ENCODE data around the gene ELF2. TPM values are rescaled to one million over a fixed set of nuclear protein-coding genes. Genes with fewer than 3 reads are reported as not detected.
"Not testable (repeated sequence)": the region's sequence is repeated elsewhere in the genome, so short reads cannot be mapped to it uniquely, and the experiment has no call there.

ELF2 gene
- total RNA-seq, 2 experiments from 2014 or later = 25.1 to 25.6 TPM

- CTCF ChIA-PET = no interaction called here
- Mint-ChIP-seq H3K9me3 (no peaks in the 10 kb centered on the region), H3K4me3 (no peak overlapping the region), H3K4me1 (ENCODE audit: low read depth) (no peaks in the 10 kb centered on the region), H3K36me3 (ENCODE audit: low read depth) (no peaks in the 10 kb centered on the region), H3K27ac (no peak overlapping the region), H3K27me3 (ENCODE audit: low read depth) (no peaks in the 10 kb centered on the region)
- no peak for DNase-seq
- intact Hi-C loops (cut with micrococcal nuclease) = no loop called here
These were observed 30.9 kb upstream of the ELF2 start for GRCh38 chr4:139207873-139208403.

GRCh38 chr4:139207247-139207646 is 30.2 kb upstream of the ELF2 start:
- intact Hi-C loops (cut with micrococcal nuclease) = no loop called here

GRCh38 chr4:139202991-139203390 is 26.0 kb upstream of the ELF2 start:
- Mint-ChIP-seq H3K27me3 (ENCODE audit: low read depth) (no peaks in the 10 kb centered on the region), H3K36me3 (ENCODE audit: low read depth) (no peaks in the 10 kb centered on the region), H3K9me3 (no peaks in the 10 kb centered on the region), H3K4me3 (no peak overlapping the region), H3K27ac (no peak overlapping the region), H3K4me1 (ENCODE audit: low read depth) (no peaks in the 10 kb centered on the region)
- intact Hi-C loops (cut with micrococcal nuclease) = no loop called here
- CTCF ChIA-PET = interaction anchor here (0.6 kb wide), 1 partner anchor 39 kb away, joined by 3 read pairs; no protein-coding TSS in a partner anchor
- no peak for DNase-seq

More at GRCh38 chr4:139207247-139207646, 30.2 kb upstream of the ELF2 start:
- Mint-ChIP-seq H3K36me3 (ENCODE audit: low read depth) (no peaks in the 10 kb centered on the region), H3K27me3 (ENCODE audit: low read depth) (no peaks in the 10 kb centered on the region), H3K4me3 (no peak overlapping the region), H3K4me1 (ENCODE audit: low read depth) (no peaks in the 10 kb centered on the region), H3K9me3 (no peaks in the 10 kb centered on the region), H3K27ac (no peak overlapping the region)
- no peak for DNase-seq
- CTCF ChIA-PET = no interaction called here

GRCh38 chr4:139200506-139200905 is 23.5 kb upstream of the ELF2 start:
- no peak for DNase-seq
- intact Hi-C loops (cut with micrococcal nuclease) = no loop called here
- H3K4me3 Mint-ChIP-seq = no peak overlapping the region
- no peaks in the 10 kb centered on the region for H3K36me3 Mint-ChIP-seq (ENCODE audit: low read depth)
- no peaks in the 10 kb centered on the region for H3K27me3 Mint-ChIP-seq (ENCODE audit: low read depth)
- H3K27ac Mint-ChIP-seq = no peak overlapping the region
- no peaks in the 10 kb centered on the region for H3K9me3 Mint-ChIP-seq
- CTCF ChIA-PET = no interaction called here
- no peaks in the 10 kb centered on the region for H3K4me1 Mint-ChIP-seq (ENCODE audit: low read depth)

- Mint-ChIP-seq H3K27ac (no peak overlapping the region), H3K27me3 (ENCODE audit: low read depth) (no peaks in the 10 kb centered on the region)
- CTCF ChIA-PET = no interaction called here
These were observed 23.1 kb upstream of the ELF2 start for GRCh38 chr4:139200102-139200501.

GRCh38 chr4:139197214-139197613 is 20.2 kb upstream of the ELF2 start:
- H3K27me3 Mint-ChIP-seq (ENCODE audit: low read depth); H3K9me3 Mint-ChIP-seq; intact Hi-C loops (cut with micrococcal nuclease); DNase-seq; H3K4me3 Mint-ChIP-seq; H3K27ac Mint-ChIP-seq; H3K4me1 Mint-ChIP-seq (ENCODE audit: low read depth); H3K36me3 Mint-ChIP-seq (ENCODE audit: low read depth): not testable (repeated sequence)
- CTCF ChIA-PET = interaction anchor here (0.7 to 1.0 kb wide), 3 partner anchors 18 to 260 kb away, joined by 3 to 5 read pairs (median 4); no protein-coding TSS in a partner anchor

More at GRCh38 chr4:139200102-139200501, 23.1 kb upstream of the ELF2 start:
- Mint-ChIP-seq H3K36me3 (ENCODE audit: low read depth) (no peaks in the 10 kb centered on the region), H3K9me3 (no peaks in the 10 kb centered on the region), H3K4me1 (ENCODE audit: low read depth) (no peaks in the 10 kb centered on the region), H3K4me3 (no peak overlapping the region)
- intact Hi-C loops (cut with micrococcal nuclease) = no loop called here
- no peak for DNase-seq

GRCh38 chr4:139196462-139196861 is 19.4 kb upstream of the ELF2 start:
- Mint-ChIP-seq H3K27ac (no peak overlapping the region), H3K4me1 (ENCODE audit: low read depth) (no peaks in the 10 kb centered on the region), H3K9me3 (no peaks in the 10 kb centered on the region), H3K27me3 (ENCODE audit: low read depth) (no peaks in the 10 kb centered on the region), H3K4me3 (no peak overlapping the region), H3K36me3 (ENCODE audit: low read depth) (no peaks in the 10 kb centered on the region)
- CTCF ChIA-PET = interaction anchor here (1.0 kb wide), 1 partner anchor 98 kb away, joined by 4 read pairs; no protein-coding TSS in a partner anchor
- intact Hi-C loops (cut with micrococcal nuclease) = no loop called here
- DNase-seq = no peak

GRCh38 chr4:139191373-139191772 is 14.4 kb upstream of the ELF2 start:
- no peaks in the 10 kb centered on the region for H3K27me3 Mint-ChIP-seq (ENCODE audit: low read depth)
- H3K4me1 Mint-ChIP-seq (ENCODE audit: low read depth) = peaks cover 3% of the 10 kb centered on the region
- H3K27ac Mint-ChIP-seq = no peak overlapping the region
- H3K4me3 Mint-ChIP-seq = no peak overlapping the region
- H3K36me3 Mint-ChIP-seq (ENCODE audit: low read depth) = no peaks in the 10 kb centered on the region
- H3K9me3 Mint-ChIP-seq = no peaks in the 10 kb centered on the region
- CTCF ChIA-PET = interaction anchor here (0.9 to 1.4 kb wide), 3 partner anchors 11 to 161 kb away, joined by 3 to 4 read pairs (median 3); no protein-coding TSS in a partner anchor
- no peak for DNase-seq
- intact Hi-C loops (cut with micrococcal nuclease) = no loop called here

GRCh38 chr4:139189972-139190371 is 13.0 kb upstream of the ELF2 start:
- DNase-seq = no peak
- H3K27ac Mint-ChIP-seq = no peak overlapping the region

GRCh38 chr4:139189417-139189749 is 12.4 kb upstream of the ELF2 start:
- H3K4me1 Mint-ChIP-seq (ENCODE audit: low read depth) = peaks cover 3% of the 10 kb centered on the region
- CTCF ChIA-PET = interaction anchor here (0.6 to 1.6 kb wide), 2 partner anchors 107 to 596 kb away, joined by 5 to 6 read pairs; no protein-coding TSS in a partner anchor
- H3K27ac Mint-ChIP-seq = no peak overlapping the region
- H3K9me3 Mint-ChIP-seq = no peaks in the 10 kb centered on the region
- no peaks in the 10 kb centered on the region for H3K36me3 Mint-ChIP-seq (ENCODE audit: low read depth)
- DNase-seq = no peak
- intact Hi-C loops (cut with micrococcal nuclease) = no loop called here
- no peak overlapping the region for H3K4me3 Mint-ChIP-seq
- H3K27me3 Mint-ChIP-seq (ENCODE audit: low read depth) = no peaks in the 10 kb centered on the region

More at GRCh38 chr4:139189972-139190371, 13.0 kb upstream of the ELF2 start:
- Mint-ChIP-seq H3K4me3 (no peak overlapping the region), H3K27me3 (ENCODE audit: low read depth) (no peaks in the 10 kb centered on the region), H3K9me3 (no peaks in the 10 kb centered on the region), H3K4me1 (ENCODE audit: low read depth) (peaks cover 3% of the 10 kb centered on the region), H3K36me3 (ENCODE audit: low read depth) (no peaks in the 10 kb centered on the region)
- CTCF ChIA-PET = interaction anchor here (0.6 to 1.1 kb wide), 2 partner anchors 159 to 596 kb away, joined by 4 to 6 read pairs; no protein-coding TSS in a partner anchor
- intact Hi-C loops (cut with micrococcal nuclease) = no loop called here

GRCh38 chr4:139188648-139189416 is 11.8 kb upstream of the ELF2 start:
- H3K4me1 Mint-ChIP-seq (ENCODE audit: low read depth) = peaks cover 3% of the 10 kb centered on the region
- H3K27ac Mint-ChIP-seq = no peak overlapping the region
- H3K9me3 Mint-ChIP-seq = no peaks in the 10 kb centered on the region
- no peaks in the 10 kb centered on the region for H3K36me3 Mint-ChIP-seq (ENCODE audit: low read depth)
- CTCF ChIA-PET = interaction anchor here (1.6 kb wide), 1 partner anchor 107 kb away, joined by 5 read pairs; no protein-coding TSS in a partner anchor
- intact Hi-C loops (cut with micrococcal nuclease) = no loop called here
- H3K27me3 Mint-ChIP-seq (ENCODE audit: low read depth) = no peaks in the 10 kb centered on the region
- no peak for DNase-seq
- H3K4me3 Mint-ChIP-seq = no peak overlapping the region

GRCh38 chr4:139184129-139184528 is 7.1 kb upstream of the ELF2 start:
- H3K4me3 Mint-ChIP-seq = no peak overlapping the region
- intact Hi-C loops (cut with micrococcal nuclease) = loop anchor here (1.0 kb wide), 3 partner anchors 111 to 467 kb away; no protein-coding TSS in a partner anchor
- CTCF ChIA-PET = interaction anchor here (0.6 to 0.7 kb wide), 2 partner anchors 84 to 111 kb away, joined by 3 to 4 read pairs; no protein-coding TSS in a partner anchor
- peaks cover 3% of the 10 kb centered on the region for H3K4me1 Mint-ChIP-seq (ENCODE audit: low read depth)
- DNase-seq = no peak
- H3K9me3 Mint-ChIP-seq = no peaks in the 10 kb centered on the region
- no peak overlapping the region for H3K27ac Mint-ChIP-seq
- no peaks in the 10 kb centered on the region for H3K27me3 Mint-ChIP-seq (ENCODE audit: low read depth)
- H3K36me3 Mint-ChIP-seq (ENCODE audit: low read depth) = no peaks in the 10 kb centered on the region

All from activated naive CD4-positive, alpha-beta T cell treated with anti-CD3 and anti-CD28 coated beads for 36 hours (primary cell).